Measurements from ENCODE around the gene EAF1.

DNA sequence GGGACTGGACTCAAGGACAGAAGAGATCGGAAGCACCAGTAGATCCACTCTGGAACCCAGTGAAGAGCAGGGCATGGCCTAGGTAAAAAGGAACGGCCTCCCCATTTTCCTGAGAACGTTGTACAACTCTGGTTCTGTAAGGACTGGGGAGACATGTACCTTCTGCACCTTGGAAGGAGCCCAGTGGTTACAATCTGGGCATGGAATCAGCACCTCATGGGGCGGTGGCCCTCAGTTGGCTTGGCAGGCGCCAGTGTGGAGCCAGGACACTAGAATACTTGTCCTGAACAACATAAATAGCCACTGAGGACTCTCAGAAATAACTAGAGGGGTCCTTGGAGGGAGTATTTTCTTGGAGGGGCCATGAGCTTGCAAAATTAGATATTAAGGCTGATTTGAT is 25.6 kb downstream of the EAF1 start:
- TF ChIP-seq, protein P1, sequence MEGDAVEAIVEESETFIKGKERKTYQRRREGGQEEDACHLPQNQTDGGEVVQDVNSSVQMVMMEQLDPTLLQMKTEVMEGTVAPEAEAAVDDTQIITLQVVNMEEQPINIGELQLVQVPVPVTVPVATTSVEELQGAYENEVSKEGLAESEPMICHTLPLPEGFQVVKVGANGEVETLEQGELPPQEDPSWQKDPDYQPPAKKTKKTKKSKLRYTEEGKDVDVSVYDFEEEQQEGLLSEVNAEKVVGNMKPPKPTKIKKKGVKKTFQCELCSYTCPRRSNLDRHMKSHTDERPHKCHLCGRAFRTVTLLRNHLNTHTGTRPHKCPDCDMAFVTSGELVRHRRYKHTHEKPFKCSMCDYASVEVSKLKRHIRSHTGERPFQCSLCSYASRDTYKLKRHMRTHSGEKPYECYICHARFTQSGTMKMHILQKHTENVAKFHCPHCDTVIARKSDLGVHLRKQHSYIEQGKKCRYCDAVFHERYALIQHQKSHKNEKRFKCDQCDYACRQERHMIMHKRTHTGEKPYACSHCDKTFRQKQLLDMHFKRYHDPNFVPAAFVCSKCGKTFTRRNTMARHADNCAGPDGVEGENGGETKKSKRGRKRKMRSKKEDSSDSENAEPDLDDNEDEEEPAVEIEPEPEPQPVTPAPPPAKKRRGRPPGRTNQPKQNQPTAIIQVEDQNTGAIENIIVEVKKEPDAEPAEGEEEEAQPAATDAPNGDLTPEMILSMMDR (conservative IDR thresholded peaks at IDR 0.05 in 1 of 2, IDR thresholded peaks at IDR 0.05 in 1 of 2; ENCODE audit: low read depth in 1 of 2, low read length in 2 of 2), result no peak
- no peak for TF ChIP-seq EZH2 (IDR thresholded peaks at IDR 0.05; ENCODE audit: low read length, missing control alignments)
